Measurements from ENCODE around the gene ANKRD29. TPM values are rescaled to one million over a fixed set of nuclear protein-coding genes. Genes with fewer than 3 reads are reported as not detected.
"Not testable (repeated sequence)": the region's sequence is repeated elsewhere in the genome, so short reads cannot be mapped to it uniquely, and the experiment has no call there.

The ANKRD29 gene
- total and polyA plus RNA-seq, 2 of the 4 experiments (the other 2 are of a cell fraction) = 0.18 to 0.31 TPM

DNA sequence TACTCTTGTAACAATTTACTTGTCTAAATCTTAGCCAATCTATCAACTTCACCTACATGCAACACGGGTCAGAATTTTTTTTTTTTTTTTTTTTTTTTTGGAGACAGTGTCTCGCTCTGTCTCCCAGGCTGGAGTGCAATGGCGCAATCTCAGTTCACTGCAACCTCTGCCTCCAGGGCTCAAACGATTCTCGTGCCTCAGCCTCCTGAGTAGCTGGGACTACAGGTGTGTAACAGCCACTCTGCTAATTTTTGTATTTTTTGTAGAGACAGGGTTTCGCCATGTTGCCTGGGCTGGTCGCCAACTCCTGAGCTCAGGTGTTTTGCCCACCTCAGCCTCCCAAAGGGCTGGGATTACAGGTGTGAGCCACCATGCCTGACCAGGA is 49.6 kb downstream of the ANKRD29 start:
- H3K56ac ChIP-seq (ENCODE audit: extremely low read depth, insufficient read depth, low read length); H3K9ac ChIP-seq (ENCODE audit: low read depth, low read length); H2BK20ac ChIP-seq (ENCODE audit: low read depth, low read length); H2AK5ac ChIP-seq (ENCODE audit: low read depth, low read length); DNase-seq; H2BK120ac ChIP-seq (ENCODE audit: low read depth, low read length); H2BK15ac ChIP-seq (ENCODE audit: low read depth, low read length); intact Hi-C loops (cut with micrococcal nuclease); H3K79me1 ChIP-seq (ENCODE audit: low read depth in 1 of 2, low read length in 2 of 2); H3K27me3 ChIP-seq (ENCODE audit: control insufficient read depth, insufficient read depth, low read length); H3K4me3 ChIP-seq (ENCODE audit: insufficient read depth, low read depth, low read length); H3K4me2 ChIP-seq (ENCODE audit: low read depth, low read length); H3K4ac ChIP-seq (ENCODE audit: low read depth, low read length); H4K20me1 ChIP-seq (ENCODE audit: insufficient read depth, low read length); H2AK9ac ChIP-seq (replicated peaks; ENCODE audit: low read depth, low read length, poor library complexity); H3K18ac ChIP-seq (ENCODE audit: low read depth, low read length); H4K5ac ChIP-seq (ENCODE audit: low read depth, low read length); H3K9me1 ChIP-seq (ENCODE audit: insufficient read depth, low read length); H2AFZ ChIP-seq (replicated peaks; ENCODE audit: low read length, poor library complexity); H3K4me1 ChIP-seq (ENCODE audit: control insufficient read depth, insufficient read depth, low read length); H2BK5ac ChIP-seq (ENCODE audit: low read depth, low read length, poor library complexity, severe bottlenecking); H3K23ac ChIP-seq (ENCODE audit: low read depth, low read length); H4K91ac ChIP-seq (ENCODE audit: insufficient read depth, low read depth, low read length); H3K14ac ChIP-seq (replicated peaks; ENCODE audit: low read depth, low read length); dilution Hi-C loops (cut with HindIII; ENCODE audit: low sequenced_read_pairs, unreplicated experiment); CTCF ChIA-PET; H3K9me3 ChIP-seq (ENCODE audit: control insufficient read depth, insufficient read depth, low read length); H3K36me3 ChIP-seq (ENCODE audit: control insufficient read depth, insufficient read depth, low read length); BruUV-seq (replicated peaks); in situ Hi-C loops (cut with MboI; ENCODE audit: low sequenced_read_pairs); H3K27ac ChIP-seq (ENCODE audit: insufficient read depth, low read length); H4K8ac ChIP-seq (ENCODE audit: low read depth in 2 of 2, low read length in 2 of 2); ATAC-seq (ENCODE audit: low read depth): not testable (repeated sequence)
- WGBS, 2 experiments (ENCODE audit: extremely low coverage in 2 of 2, insufficient read length in 1 of 2) = 90% methylated on average over 5 of the region's 7 CpGs; no CpG with 5 or more reads in 1 of the 2 experiments
- POLR2A ChIA-PET (ENCODE audit: unreplicated experiment) = interaction anchor here (0.7 kb wide), 1 partner anchor 10 kb away, joined by 8 read pairs; no protein-coding TSS in a partner anchor

Measured in IMR-90 (cell line).